Endothelial cell of umbilical vein (primary cell): ENCODE results near the gene CDKN1C. TPM values are rescaled to one million over a fixed set of nuclear protein-coding genes. Genes with fewer than 3 reads are reported as not detected.

Source experiments
- BruUV-seq: library from RNA; stranded (reverse); fragments of 400-500 nt; replicated peaks from 2 replicates; lab custom pipeline; 2021; lab: Mats Ljungman, UMichigan
- CTCF ChIA-PET: fragments of 300-600, 350-600 bp; sonication (Branson Sonifier 250); formaldehyde crosslinking; loops from one replicate; lab custom pipeline; 2021; ENCODE audit warnings: antibody characterized with exemption, inconsistent platforms; lab: Charles Lee
- POLR2A ChIA-PET: fragments of 300-600, 350-600 bp; sonication (Branson Sonifier 250); formaldehyde crosslinking; loops from one replicate; lab custom pipeline; 2021; ENCODE audit warnings: antibody characterized with exemption, inconsistent platforms; lab: Charles Lee
- DNase-seq: peaks from one replicate; pipeline ENCODE4 v3.0.0-alpha.2; 2011; ENCODE audit warnings: low read depth, low spot score
- FAIRE-seq: peaks from 2 replicates; lab custom pipeline; 2011; peaks lifted over from hg19 to GRCh38; lab: Jason Lieb, UNC
- H2AFZ ChIP-seq: 2 replicates; pipeline ENCODE4 v1.6.0; 2012; ENCODE audit warnings: low read depth, low read length, control low read depth, inconsistent platforms
- H3K27ac ChIP-seq: 2 replicates; pipeline ENCODE4 v1.5.1; 2011; ENCODE audit warnings: low read depth, mild to moderate bottlenecking, control low read depth, low read length, moderate library complexity; ENCODE audit not compliant: insufficient read depth
- H3K27me3 ChIP-seq, 2 experiments: 2 replicates each; pipeline versions ENCODE4 v1.6.0 to v1.6.1; 2011; ENCODE audit warnings: low read length in 2 of 2, mixed read lengths in 1 of 2; ENCODE audit not compliant: control insufficient read depth in 2 of 2, insufficient read depth in 2 of 2
- H3K36me3 ChIP-seq, 2 experiments: 2 replicates in 1 of 2; 3 replicates in 1 of 2; pipeline ENCODE4 v1.5.1; 2011; ENCODE audit warnings: low read length in 2 of 2, mild to moderate bottlenecking in 1 of 2, moderate library complexity in 1 of 2; ENCODE audit not compliant: control insufficient read depth in 2 of 2, insufficient read depth in 2 of 2; ENCODE audit errors: extremely low read depth in 1 of 2
- H3K4me1 ChIP-seq: 3 replicates; pipeline ENCODE4 v1.5.1; 2011; ENCODE audit warnings: mild to moderate bottlenecking, low read length; ENCODE audit not compliant: control insufficient read depth, insufficient read depth; ENCODE audit errors: extremely low read depth
- H3K4me2 ChIP-seq: 2 replicates; pipeline ENCODE4 v1.6.1; 2011; ENCODE audit warnings: low read length, control low read depth, mixed read lengths; ENCODE audit not compliant: insufficient read depth
- H3K4me3 ChIP-seq, 3 experiments: fragments of 200-600 bp in 1 of 3; sonication (generic), shearing (Covaris generic) in 1 of 3; replicated peaks in 1 of 3; 2 replicates each; pipeline ENCODE4 v1.5.1; 2011 to 2016; ENCODE audit warnings: control low read depth in 3 of 3, low read length in 3 of 3, mild to moderate bottlenecking in 2 of 3, inconsistent platforms in 1 of 3, low read depth in 1 of 3, moderate library complexity in 1 of 3; ENCODE audit not compliant: insufficient read depth in 1 of 3
- H3K79me2 ChIP-seq: 2 replicates; pipeline ENCODE4 v1.6.0; 2012; ENCODE audit warnings: low read length, inconsistent platforms; ENCODE audit not compliant: control insufficient read depth, insufficient read depth
- H3K9ac ChIP-seq: replicated peaks from 2 replicates; pipeline ENCODE3; 2011; ENCODE audit warnings: low read length, control low read depth; ENCODE audit not compliant: insufficient read depth; ENCODE audit errors: extremely low read depth
- H3K9me1 ChIP-seq: replicated peaks from 3 replicates; pipeline ENCODE4 v1.6.0; 2011; ENCODE audit warnings: mild to moderate bottlenecking, low read length; ENCODE audit not compliant: control insufficient read depth, insufficient read depth; ENCODE audit errors: extremely low read depth
- H3K9me3 ChIP-seq: replicated peaks from 2 replicates; pipeline ENCODE4 v1.5.1; 2012; ENCODE audit warnings: low read length, inconsistent platforms; ENCODE audit not compliant: control insufficient read depth, insufficient read depth
- H4K20me1 ChIP-seq: replicated peaks from 2 replicates; pipeline ENCODE3; 2011; ENCODE audit warnings: mild to moderate bottlenecking, low read length; ENCODE audit not compliant: control insufficient read depth, insufficient read depth; ENCODE audit errors: extremely low read depth
- CTCF ChIP-seq, 2 donors: IDR thresholded peaks; 1 replicate in 1 of 2; 2 replicates in 1 of 2; pipeline ENCODE4 v1.5.1; 2011; ENCODE audit warnings: low read length in 2 of 2, mild to moderate bottlenecking in 2 of 2, moderate library complexity in 2 of 2, control low read depth in 1 of 2, inconsistent platforms in 1 of 2, low read depth in 1 of 2; ENCODE audit not compliant: insufficient read depth in 1 of 2; ENCODE audit errors: extremely low read depth in 1 of 2
- EZH2 ChIP-seq: IDR thresholded peaks from 2 replicates; pipeline ENCODE4 v1.6.1; 2012; ENCODE audit warnings: borderline replicate concordance, low read depth, mild to moderate bottlenecking, moderate library complexity, low read length, inconsistent platforms; ENCODE audit not compliant: severe bottlenecking
- FOS ChIP-seq: IDR thresholded peaks from 2 replicates; pipeline ENCODE4 v1.6.1; 2011; ENCODE audit warnings: mild to moderate bottlenecking, low read length, moderate library complexity, borderline replicate concordance; ENCODE audit not compliant: insufficient read depth
- GATA2 ChIP-seq: IDR thresholded peaks from 2 replicates; pipeline ENCODE4 v1.7.0; 2011; ENCODE audit warnings: low read depth, mild to moderate bottlenecking, moderate library complexity, mixed read lengths, low read length; ENCODE audit not compliant: insufficient read length, insufficient read depth
- JUN ChIP-seq: IDR thresholded peaks from 2 replicates; pipeline ENCODE4 v1.6.1; 2011; ENCODE audit warnings: borderline replicate concordance, low read depth; ENCODE audit not compliant: insufficient read length, insufficient read depth
- MAX ChIP-seq: IDR thresholded peaks from 2 replicates; pipeline ENCODE4 v1.6.1; 2011; ENCODE audit not compliant: insufficient read depth, insufficient read length
- MYC ChIP-seq: IDR thresholded peaks from one replicate; pipeline ENCODE4 v1.6.1; 2011; ENCODE audit warnings: mild to moderate bottlenecking, low read depth, low read length
- POLR2A ChIP-seq: IDR thresholded peaks from 2 replicates; pipeline ENCODE4 v1.6.1; 2012; ENCODE audit warnings: low read depth, mild to moderate bottlenecking, control low read depth, low read length
- POLR2AphosphoS5 ChIP-seq: IDR thresholded peaks from 2 replicates; pipeline ENCODE4 v1.6.1; 2012; ENCODE audit warnings: low read depth, mild to moderate bottlenecking, control low read depth, low read length, moderate library complexity; ENCODE audit not compliant: insufficient read depth
- dilution Hi-C: fragments of 300-500 bp; cut with MboI; formaldehyde crosslinking; loops from one replicate; pipeline ENCODE4 v1.15.0; 2019; ENCODE audit warnings: low sequenced_read_pairs; ENCODE audit not compliant: extremely low pct_ligation_motif_present
- intact Hi-C: fragments of 100-400 bp; cut with micrococcal nuclease; formaldehyde crosslinking; loops from one replicate; pipeline ENCODE4 v1.10.0; 2022
- polyA plus RNA-seq, 4 experiments: library from polyadenylated mRNA; depleted of rRNA in 3 of 4; stranded (reverse) in 3 of 4; unstranded in 1 of 4; fragments of >200 nt; gene quantifications; 2 replicates each; pipeline versions ENCODE4 v1.2.1 to v1.2.3, GENCODE V29; 2011 to 2012; ENCODE audit warnings: missing spikeins in 1 of 4
- total RNA-seq: library from RNA; stranded (reverse); gene quantifications from 2 replicates; pipeline ENCODE4 v1.2.3, GENCODE V29; 2021

CDKN1C gene
- total and polyA plus RNA-seq, 2 donors (not counting 3 experiments of a cell fraction or from before 2014, with no cell fraction given) = 4.1 to 9.0 TPM

- TF ChIP-seq FOS (no peak), CTCF (IDR thresholded peaks at IDR 0.05; ENCODE audit: extremely low read depth in 1 of 2, insufficient read depth in 1 of 2, low read depth in 1 of 2, low read length in 2 of 2) (no peak), JUN (no peak), GATA2 (no peak), MAX (no peak), EZH2 (no peak), POLR2AphosphoS5 (no peak), MYC (no peak), POLR2A (no peak)
- no peak for FAIRE-seq
- H3K4me1 ChIP-seq = no peaks in the 10 kb centered on the region
- H3K36me3 ChIP-seq = no peaks in the 10 kb centered on the region
- no peaks in the 10 kb centered on the region for H3K79me2 ChIP-seq
- no peak overlapping the region for H2AFZ ChIP-seq
- intact Hi-C loops = no loop called here
- H3K4me3 ChIP-seq = no peak overlapping the region
- no peaks in the 10 kb centered on the region for H4K20me1 ChIP-seq
- no TSS peak for BruUV-seq
- H3K9me1 ChIP-seq = no peaks in the 10 kb centered on the region
- H3K27ac ChIP-seq = no peak overlapping the region
- ChIA-PET POLR2A (no interaction called here), CTCF (interaction anchor here (1.2 kb wide), 1 partner anchor 342 kb away, joined by 3 read pairs; no protein-coding TSS in a partner anchor)
- no peaks in the 10 kb centered on the region for H3K9me3 ChIP-seq
- H3K4me2 ChIP-seq = no peak overlapping the region
- dilution Hi-C loops = no loop called here
- H3K9ac ChIP-seq = no peak overlapping the region
- peaks cover 17 to 20% of the 10 kb centered on the region in 2 experiments for H3K27me3 ChIP-seq
- DNase-seq = no peak
Observed at GRCh38 chr11:2874963-2875362, 10.6 kb downstream of the CDKN1C start.
